ENCODE measurements around the gene SPDYC.
A peak's percentile ranks its signal among the peaks of the same experiment; 100 is the strongest.

SPDYC gene

DNA sequence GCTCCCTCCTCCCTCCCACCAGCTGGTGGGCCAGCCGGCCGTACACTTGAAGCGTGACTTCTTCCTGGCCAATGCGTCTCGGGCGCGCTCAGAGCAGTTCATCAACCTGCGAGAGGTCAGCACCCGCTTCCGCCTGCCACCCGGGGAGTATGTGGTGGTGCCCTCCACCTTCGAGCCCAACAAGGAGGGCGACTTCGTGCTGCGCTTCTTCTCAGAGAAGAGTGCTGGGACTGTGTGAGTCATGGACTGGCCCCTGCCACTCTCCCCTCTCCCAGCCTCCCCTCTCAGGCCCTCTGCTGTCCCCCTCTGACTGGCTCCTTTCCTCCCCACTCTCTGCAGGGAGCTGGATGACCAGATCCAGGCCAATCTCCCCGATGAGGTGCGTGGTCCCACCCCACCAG is 36.4 kb downstream of the SPDYC start:
- TF ChIP-seq, protein P1, sequence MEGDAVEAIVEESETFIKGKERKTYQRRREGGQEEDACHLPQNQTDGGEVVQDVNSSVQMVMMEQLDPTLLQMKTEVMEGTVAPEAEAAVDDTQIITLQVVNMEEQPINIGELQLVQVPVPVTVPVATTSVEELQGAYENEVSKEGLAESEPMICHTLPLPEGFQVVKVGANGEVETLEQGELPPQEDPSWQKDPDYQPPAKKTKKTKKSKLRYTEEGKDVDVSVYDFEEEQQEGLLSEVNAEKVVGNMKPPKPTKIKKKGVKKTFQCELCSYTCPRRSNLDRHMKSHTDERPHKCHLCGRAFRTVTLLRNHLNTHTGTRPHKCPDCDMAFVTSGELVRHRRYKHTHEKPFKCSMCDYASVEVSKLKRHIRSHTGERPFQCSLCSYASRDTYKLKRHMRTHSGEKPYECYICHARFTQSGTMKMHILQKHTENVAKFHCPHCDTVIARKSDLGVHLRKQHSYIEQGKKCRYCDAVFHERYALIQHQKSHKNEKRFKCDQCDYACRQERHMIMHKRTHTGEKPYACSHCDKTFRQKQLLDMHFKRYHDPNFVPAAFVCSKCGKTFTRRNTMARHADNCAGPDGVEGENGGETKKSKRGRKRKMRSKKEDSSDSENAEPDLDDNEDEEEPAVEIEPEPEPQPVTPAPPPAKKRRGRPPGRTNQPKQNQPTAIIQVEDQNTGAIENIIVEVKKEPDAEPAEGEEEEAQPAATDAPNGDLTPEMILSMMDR (IDR thresholded peaks at IDR 0.05): no peak
- Histone ChIP-seq H3K4me1 (ENCODE audit: control insufficient read depth in 1 of 2, insufficient read depth in 1 of 2, low read depth in 1 of 2, low read length in 1 of 2) (peaks cover 15 to 22% of the 10 kb centered on the region in 2 experiments), H3K27ac (no peak overlapping the region), H3K9me3 (no peaks in the 10 kb centered on the region), H3K36me3 (peaks cover 97% of the 10 kb centered on the region), H3K4me3 (ENCODE audit: low read depth in 1 of 2, low read length in 1 of 2) (no peak overlapping the region), H3K27me3 (no peaks in the 10 kb centered on the region)

DNA sequence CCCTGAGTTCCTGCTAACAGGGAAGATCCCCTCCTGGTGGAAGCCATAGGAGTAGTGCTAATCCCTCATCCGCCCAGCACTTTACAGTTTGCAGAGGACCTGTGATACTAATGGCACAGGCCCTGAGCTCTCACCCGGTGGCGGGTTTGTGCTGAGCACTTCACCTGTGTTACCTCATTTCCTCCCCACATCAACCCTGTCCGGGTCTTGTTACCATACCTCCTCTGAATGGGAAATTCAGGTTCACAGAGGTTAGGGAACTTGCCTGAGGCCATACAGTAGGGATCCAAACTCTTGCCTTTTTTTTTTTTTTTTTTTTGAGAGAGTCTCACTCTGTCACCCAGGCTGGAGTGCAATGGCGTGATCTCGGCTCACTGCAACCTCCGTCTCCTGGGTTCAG is 36.9 kb downstream of the SPDYC start:
- Histone ChIP-seq H3K27ac (no peak overlapping the region), H3K27me3 (no peaks in the 10 kb centered on the region), H3K4me1 (ENCODE audit: control insufficient read depth in 1 of 2, insufficient read depth in 1 of 2, low read depth in 1 of 2, low read length in 1 of 2) (peaks cover 17 to 22% of the 10 kb centered on the region in 2 experiments), H3K4me3 (ENCODE audit: low read depth in 1 of 2, low read length in 1 of 2) (no peak overlapping the region), H3K9me3 (no peaks in the 10 kb centered on the region), H3K36me3 (peaks cover 100% of the 10 kb centered on the region)
- TF ChIP-seq, protein P1 (IDR thresholded peaks at IDR 0.05): no peak

DNA sequence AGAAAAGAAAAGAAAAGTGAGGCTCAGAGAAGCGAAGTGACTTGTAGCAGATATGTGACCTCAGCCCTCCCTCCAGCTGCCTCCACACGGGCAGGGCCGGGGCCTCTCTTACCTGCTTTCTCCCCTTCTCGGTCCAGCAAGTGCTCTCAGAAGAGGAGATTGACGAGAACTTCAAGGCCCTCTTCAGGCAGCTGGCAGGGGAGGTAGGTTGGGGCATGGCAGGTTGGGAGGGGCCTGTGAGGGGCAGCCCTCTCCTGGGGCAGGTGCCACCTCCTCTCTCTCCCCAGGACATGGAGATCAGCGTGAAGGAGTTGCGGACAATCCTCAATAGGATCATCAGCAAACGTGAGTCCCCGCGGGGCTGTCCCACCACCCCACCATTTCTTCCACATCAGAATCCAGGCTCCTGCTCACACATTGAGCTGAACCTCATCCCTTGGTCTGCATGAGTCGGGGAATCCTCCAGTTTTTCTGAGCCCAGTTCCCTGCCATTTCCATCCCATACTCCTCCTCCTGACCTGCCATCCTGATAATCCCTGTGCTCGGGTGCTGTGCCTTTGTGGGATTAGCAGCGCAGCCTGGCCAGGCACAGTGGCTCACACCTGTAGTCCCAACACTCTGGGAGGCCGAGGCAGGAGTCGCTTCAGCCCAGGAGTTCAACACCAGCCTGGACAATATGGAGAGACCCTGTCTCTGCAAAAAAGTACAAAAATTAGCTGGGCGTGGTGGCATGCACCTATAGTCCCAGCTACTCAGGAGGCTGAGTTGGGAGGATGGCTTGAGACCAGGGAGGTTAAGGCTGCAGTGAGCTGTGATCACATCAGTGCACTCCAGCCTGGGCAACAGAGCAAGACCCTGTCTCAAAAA is 38.1 kb downstream of the SPDYC start:
- Histone ChIP-seq H3K36me3 (peaks cover 93% of the 10 kb centered on the region), H3K27ac (peak overlapping the region; percentile 59), H3K4me1 (ENCODE audit: control insufficient read depth in 1 of 2, insufficient read depth in 1 of 2, low read depth in 1 of 2, low read length in 1 of 2) (peaks cover 28 to 35% of the 10 kb centered on the region in 2 experiments), H3K4me3 (ENCODE audit: low read depth in 1 of 2, low read length in 1 of 2) (no peak overlapping the region), H3K27me3 (no peaks in the 10 kb centered on the region), H3K9me3 (no peaks in the 10 kb centered on the region)
- TF ChIP-seq, protein P1 (IDR thresholded peaks at IDR 0.05): no peak

DNA sequence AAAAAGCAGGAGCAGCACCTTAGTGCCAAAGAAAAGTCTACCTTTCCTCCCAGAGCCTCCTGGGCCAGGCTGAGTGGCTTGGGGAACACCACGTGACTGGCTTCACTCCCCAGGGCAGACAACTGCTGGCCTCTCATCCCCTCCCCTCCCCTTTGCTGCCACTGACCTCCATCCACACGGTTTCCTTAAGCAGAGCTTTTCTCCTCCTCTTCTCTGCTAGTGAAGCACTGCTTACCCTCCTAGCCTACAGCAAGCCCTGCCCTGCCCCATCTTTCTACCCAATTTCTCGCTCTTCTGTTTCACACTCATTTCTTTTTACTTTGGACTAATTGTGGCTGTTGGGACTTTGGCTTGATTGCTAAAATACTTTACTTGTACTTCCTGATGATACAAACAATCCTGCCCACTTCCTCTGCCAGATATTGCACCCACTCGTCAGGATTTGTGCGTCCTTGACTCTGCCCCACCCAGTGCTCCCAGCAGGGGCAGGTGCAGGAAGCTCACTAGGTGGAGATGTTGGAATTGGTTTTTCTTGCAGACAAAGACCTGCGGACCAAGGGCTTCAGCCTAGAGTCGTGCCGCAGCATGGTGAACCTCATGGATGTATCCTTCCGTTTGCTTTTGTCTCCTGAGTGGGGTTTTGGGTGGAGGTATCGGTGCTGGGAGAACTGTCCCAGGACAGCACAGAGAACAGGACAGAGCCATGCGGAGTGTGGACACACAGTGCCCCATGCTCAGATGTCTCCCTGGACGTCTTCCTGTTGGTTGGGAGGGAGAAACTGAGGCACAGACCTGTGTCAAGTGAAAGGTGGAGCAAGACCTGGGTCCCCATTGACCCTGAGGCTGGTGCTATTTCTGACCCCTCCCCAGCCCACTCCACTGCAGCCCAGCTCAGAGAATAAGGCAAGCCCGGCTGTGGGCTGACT is 39.0 kb downstream of the SPDYC start:
- TF ChIP-seq, protein P1 (IDR thresholded peaks at IDR 0.05): no peak
- Histone ChIP-seq H3K27ac (peak overlapping the region; percentile 59), H3K36me3 (peaks cover 84% of the 10 kb centered on the region), H3K4me1 (ENCODE audit: control insufficient read depth in 1 of 2, insufficient read depth in 1 of 2, low read depth in 1 of 2, low read length in 1 of 2) (peaks cover 37 to 44% of the 10 kb centered on the region in 2 experiments), H3K9me3 (no peaks in the 10 kb centered on the region), H3K27me3 (no peaks in the 10 kb centered on the region), H3K4me3 (ENCODE audit: low read depth in 1 of 2, low read length in 1 of 2) (no peak overlapping the region)

DNA sequence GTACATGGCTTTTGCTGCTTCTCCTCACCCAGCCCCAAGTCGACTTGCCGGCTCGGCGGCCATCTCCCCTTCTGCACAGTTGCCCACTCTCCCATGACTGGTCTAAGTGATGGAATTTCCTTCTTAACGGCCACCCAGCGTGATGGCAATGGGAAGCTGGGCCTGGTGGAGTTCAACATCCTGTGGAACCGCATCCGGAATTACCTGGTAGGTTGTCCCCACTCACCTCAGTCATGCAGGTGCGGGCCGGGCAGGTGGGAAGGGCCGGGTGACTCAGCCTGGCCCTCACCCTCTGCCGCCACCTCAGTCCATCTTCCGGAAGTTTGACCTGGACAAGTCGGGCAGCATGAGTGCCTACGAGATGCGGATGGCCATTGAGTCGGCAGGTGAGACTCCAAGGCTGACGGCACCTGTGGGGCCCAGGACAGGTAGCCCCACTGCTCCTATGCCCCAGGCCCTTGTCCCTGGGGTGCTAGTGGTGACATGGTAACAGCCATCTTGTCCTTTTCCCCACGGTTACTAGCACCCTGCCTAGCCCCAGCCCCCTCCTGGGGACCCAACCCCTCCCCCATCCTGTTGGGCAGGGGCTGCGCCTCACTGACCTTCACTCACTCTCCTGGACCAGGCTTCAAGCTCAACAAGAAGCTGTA is 39.8 kb downstream of the SPDYC start:
- H3K27me3 ChIP-seq: no peaks in the 10 kb centered on the region
- no peak overlapping the region for H3K4me3 ChIP-seq (ENCODE audit: low read depth in 1 of 2, low read length in 1 of 2)
- peaks cover 45 to 52% of the 10 kb centered on the region in 2 experiments for H3K4me1 ChIP-seq (ENCODE audit: control insufficient read depth in 1 of 2, insufficient read depth in 1 of 2, low read depth in 1 of 2, low read length in 1 of 2)
- TF ChIP-seq, protein P1 (IDR thresholded peaks at IDR 0.05): no peak
- no peak overlapping the region for H3K27ac ChIP-seq
- H3K9me3 ChIP-seq: no peaks in the 10 kb centered on the region
- H3K36me3 ChIP-seq: peaks cover 76% of the 10 kb centered on the region

All from neutrophil (primary cell).